GM23338 (cell line): ENCODE measurements around the gene VSTM2B. TPM values are rescaled to one million over a fixed set of nuclear protein-coding genes. Genes with fewer than 3 reads are reported as not detected.

Source experiments
- ATAC-seq: fragments of 200-7000 bp; cut with Tn5 transposase; 3 replicates; pipeline ENCODE4 v1.9.1; 2020
- DNase-seq: peaks from one replicate; pipeline ENCODE4 v3.0.0-alpha.2; 2015; ENCODE audit warnings: low spot score
- H2AFZ ChIP-seq: fragments of 200-600 bp; sonication (generic); 2 replicates; pipeline ENCODE4 v1.8.0; 2016; ENCODE audit warnings: antibody characterized with exemption, mild to moderate bottlenecking, moderate library complexity
- H3F3A ChIP-seq: fragments of 200-600 bp; sonication (generic); replicated peaks from 2 replicates; pipeline ENCODE4 v1.8.0; 2017; ENCODE audit warnings: antibody characterized with exemption, mixed run types, low read depth
- H3K27ac ChIP-seq: fragments of 200-600 bp; sonication (generic); 2 replicates; pipeline ENCODE4 v1.6.1; 2016; ENCODE audit warnings: low read depth
- H3K27me3 ChIP-seq: fragments of 200-600 bp; sonication (generic); 2 replicates; pipeline ENCODE4 v1.8.0; 2016; ENCODE audit warnings: mild to moderate bottlenecking, mixed run types, moderate library complexity; ENCODE audit not compliant: insufficient read depth
- H3K36me3 ChIP-seq: fragments of 200-600 bp; sonication (generic); 2 replicates; pipeline ENCODE4 v1.8.0; 2016; ENCODE audit warnings: mild to moderate bottlenecking; ENCODE audit not compliant: insufficient read depth
- H3K4me1 ChIP-seq: fragments of 200-600 bp; sonication (generic); 2 replicates; pipeline ENCODE4 v1.8.0; 2016; ENCODE audit warnings: mild to moderate bottlenecking, moderate library complexity; ENCODE audit not compliant: insufficient read depth
- H3K4me2 ChIP-seq: fragments of 200-600 bp; sonication (generic); 2 replicates; pipeline ENCODE4 v1.7.1; 2017; ENCODE audit warnings: mixed run types
- H3K4me3 ChIP-seq: fragments of 200-600 bp; sonication (generic); 2 replicates; pipeline ENCODE4 v1.6.1; 2016; ENCODE audit warnings: mixed run types
- H3K79me2 ChIP-seq: fragments of 200-600 bp; sonication (generic); replicated peaks from 2 replicates; pipeline ENCODE4 v1.8.0; 2017; ENCODE audit warnings: mild to moderate bottlenecking; ENCODE audit not compliant: insufficient read depth
- H3K9me2 ChIP-seq: fragments of 200-600 bp; sonication (generic); 2 replicates; pipeline ENCODE4 v1.8.0; 2017; ENCODE audit not compliant: insufficient read depth
- H4K20me1 ChIP-seq: fragments of 200-600 bp; sonication (generic); replicated peaks from 2 replicates; pipeline ENCODE4 v1.8.0; 2017; ENCODE audit warnings: mild to moderate bottlenecking; ENCODE audit not compliant: insufficient read depth
- H3K27ac Mint-ChIP-seq: 2 replicates; pipeline ENCODE4 v1.8.0; 2020; ENCODE audit warnings: inconsistent platforms, mild to moderate bottlenecking, moderate library complexity, mixed read lengths
- H3K27me3 Mint-ChIP-seq: 3 replicates; pipeline ENCODE4 v1.8.0; 2022; ENCODE audit warnings: low read depth, mild to moderate bottlenecking, moderate library complexity, mixed read lengths, inconsistent platforms; ENCODE audit not compliant: insufficient read depth, poor library complexity
- H3K36me3 Mint-ChIP-seq: 3 replicates; pipeline ENCODE4 v1.8.0; 2021; ENCODE audit warnings: low read depth, mild to moderate bottlenecking, inconsistent platforms, moderate library complexity, mixed read lengths
- H3K4me1 Mint-ChIP-seq: 3 replicates; pipeline ENCODE4 v1.8.0; 2020; ENCODE audit warnings: mild to moderate bottlenecking, inconsistent platforms, mixed read lengths
- H3K4me3 Mint-ChIP-seq: 3 replicates; pipeline ENCODE4 v1.8.0; 2021; ENCODE audit warnings: moderate library complexity, mild to moderate bottlenecking, inconsistent platforms, mixed read lengths
- H3K9me3 Mint-ChIP-seq: 3 replicates; pipeline ENCODE4 v1.8.0; 2020; ENCODE audit warnings: moderate library complexity, mild to moderate bottlenecking, inconsistent platforms, mixed read lengths
- CREB1 ChIP-seq: fragments of 250-450 bp; sonication (Bioruptor Pico); IDR thresholded peaks from 2 replicates; pipeline ENCODE4 v1.5.0; 2020; ENCODE audit warnings: low read depth, mild to moderate bottlenecking, moderate library complexity
- CTCF ChIP-seq, 2 experiments: fragments of 200-600 bp in 1 of 2; sonication (generic) in 1 of 2; conservative IDR thresholded peaks; 2 replicates each; pipeline versions ENCODE4 v1.5.1 to v1.6.1; 2016 to 2017; ENCODE audit warnings: antibody characterized with exemption in 2 of 2, low read depth in 2 of 2, mild to moderate bottlenecking in 2 of 2, moderate library complexity in 1 of 2
- ETS1 ChIP-seq: IDR thresholded peaks from 2 replicates; pipeline ENCODE4 v1.6.1; 2016; ENCODE audit warnings: antibody characterized with exemption
- EZH2 ChIP-seq: fragments of 200-600 bp; sonication (generic); IDR thresholded peaks from one replicate; pipeline ENCODE4 v1.8.0; 2017; ENCODE audit warnings: antibody characterized with exemption, mild to moderate bottlenecking, low read depth; ENCODE audit not compliant: unreplicated experiment
- EZH2phosphoT487 ChIP-seq: fragments of 200-600 bp; sonication (generic); IDR thresholded peaks from one replicate; pipeline ENCODE4 v1.8.1; 2018; ENCODE audit warnings: antibody characterized with exemption; ENCODE audit not compliant: unreplicated experiment
- NANOG ChIP-seq: IDR thresholded peaks from 2 replicates; pipeline ENCODE4 v1.6.1; 2016; ENCODE audit warnings: antibody characterized with exemption, borderline replicate concordance
- POLR2AphosphoS5 ChIP-seq: IDR thresholded peaks from 2 replicates; pipeline ENCODE4 v1.6.1; 2016; ENCODE audit warnings: antibody characterized with exemption, low read depth
- STAT1 ChIP-seq: IDR thresholded peaks from one replicate; pipeline ENCODE4 v1.6.1; 2016; ENCODE audit warnings: antibody characterized with exemption; ENCODE audit not compliant: unreplicated experiment
- ZNF114 ChIP-seq: fragments of 250-450 bp; sonication (Bioruptor Pico); IDR thresholded peaks from 2 replicates; pipeline ENCODE4 v1.5.0; 2020; ENCODE audit warnings: mild to moderate bottlenecking, moderate library complexity
- polyA plus RNA-seq: library from polyadenylated mRNA; unstranded; fragments of >200 nt; fragmentation: Nextera tagmentation; extraction: Ambion mirVana; gene quantifications from 2 replicates; pipeline ENCODE4 v1.2.1, GENCODE V29; 2016
- total RNA-seq: library from RNA; depleted of rRNA; stranded (reverse); fragments of >200 nt; shearing (Covaris generic); gene quantifications from 2 replicates; pipeline ENCODE4 v1.2.3, GENCODE V29; 2014
- TF ChIP-seq, protein P1 (sequence below): fragments of 250-450 bp; sonication (Bioruptor Pico); IDR thresholded peaks from 2 replicates; pipeline ENCODE4 v1.5.0; 2020; ENCODE audit warnings: mild to moderate bottlenecking, moderate library complexity

Gene VSTM2B
- total and polyA plus RNA-seq, 2 experiments from 2014 or later: 1.2 to 1.8 TPM

- Histone ChIP-seq H3K4me3 (no peak overlapping the region), H3K4me2 (no peak overlapping the region), H3K27me3 (no peaks in the 10 kb centered on the region), H4K20me1 (no peaks in the 10 kb centered on the region), H3K9me2 (no peaks in the 10 kb centered on the region), H3K27ac (no peak overlapping the region), H3K4me1 (peaks cover 17% of the 10 kb centered on the region), H3K79me2 (no peaks in the 10 kb centered on the region), H2AFZ (no peak overlapping the region), H3F3A (no peaks in the 10 kb centered on the region), H3K36me3 (no peaks in the 10 kb centered on the region)
- no peaks in the 10 kb centered on the region for H3K36me3 Mint-ChIP-seq
- 0 out of 3 replicates have a peak, but pooled peaks cover 5% of the 10 kb centered on the region for H3K9me3 Mint-ChIP-seq
- H3K27me3 Mint-ChIP-seq: peaks cover 13% of the 10 kb centered on the region
- H3K4me1 Mint-ChIP-seq: peaks cover 18% of the 10 kb centered on the region
- no peak for TF ChIP-seq EZH2
- no peak for TF ChIP-seq CTCF (conservative IDR thresholded peaks at IDR 0.05; ENCODE audit: low read depth in 2 of 2)
- no peak for TF ChIP-seq ETS1
- no peak for TF ChIP-seq ZNF114 (CRISPR knock-in tag)
- no peak for TF ChIP-seq CREB1
- TF ChIP-seq, protein P1, sequence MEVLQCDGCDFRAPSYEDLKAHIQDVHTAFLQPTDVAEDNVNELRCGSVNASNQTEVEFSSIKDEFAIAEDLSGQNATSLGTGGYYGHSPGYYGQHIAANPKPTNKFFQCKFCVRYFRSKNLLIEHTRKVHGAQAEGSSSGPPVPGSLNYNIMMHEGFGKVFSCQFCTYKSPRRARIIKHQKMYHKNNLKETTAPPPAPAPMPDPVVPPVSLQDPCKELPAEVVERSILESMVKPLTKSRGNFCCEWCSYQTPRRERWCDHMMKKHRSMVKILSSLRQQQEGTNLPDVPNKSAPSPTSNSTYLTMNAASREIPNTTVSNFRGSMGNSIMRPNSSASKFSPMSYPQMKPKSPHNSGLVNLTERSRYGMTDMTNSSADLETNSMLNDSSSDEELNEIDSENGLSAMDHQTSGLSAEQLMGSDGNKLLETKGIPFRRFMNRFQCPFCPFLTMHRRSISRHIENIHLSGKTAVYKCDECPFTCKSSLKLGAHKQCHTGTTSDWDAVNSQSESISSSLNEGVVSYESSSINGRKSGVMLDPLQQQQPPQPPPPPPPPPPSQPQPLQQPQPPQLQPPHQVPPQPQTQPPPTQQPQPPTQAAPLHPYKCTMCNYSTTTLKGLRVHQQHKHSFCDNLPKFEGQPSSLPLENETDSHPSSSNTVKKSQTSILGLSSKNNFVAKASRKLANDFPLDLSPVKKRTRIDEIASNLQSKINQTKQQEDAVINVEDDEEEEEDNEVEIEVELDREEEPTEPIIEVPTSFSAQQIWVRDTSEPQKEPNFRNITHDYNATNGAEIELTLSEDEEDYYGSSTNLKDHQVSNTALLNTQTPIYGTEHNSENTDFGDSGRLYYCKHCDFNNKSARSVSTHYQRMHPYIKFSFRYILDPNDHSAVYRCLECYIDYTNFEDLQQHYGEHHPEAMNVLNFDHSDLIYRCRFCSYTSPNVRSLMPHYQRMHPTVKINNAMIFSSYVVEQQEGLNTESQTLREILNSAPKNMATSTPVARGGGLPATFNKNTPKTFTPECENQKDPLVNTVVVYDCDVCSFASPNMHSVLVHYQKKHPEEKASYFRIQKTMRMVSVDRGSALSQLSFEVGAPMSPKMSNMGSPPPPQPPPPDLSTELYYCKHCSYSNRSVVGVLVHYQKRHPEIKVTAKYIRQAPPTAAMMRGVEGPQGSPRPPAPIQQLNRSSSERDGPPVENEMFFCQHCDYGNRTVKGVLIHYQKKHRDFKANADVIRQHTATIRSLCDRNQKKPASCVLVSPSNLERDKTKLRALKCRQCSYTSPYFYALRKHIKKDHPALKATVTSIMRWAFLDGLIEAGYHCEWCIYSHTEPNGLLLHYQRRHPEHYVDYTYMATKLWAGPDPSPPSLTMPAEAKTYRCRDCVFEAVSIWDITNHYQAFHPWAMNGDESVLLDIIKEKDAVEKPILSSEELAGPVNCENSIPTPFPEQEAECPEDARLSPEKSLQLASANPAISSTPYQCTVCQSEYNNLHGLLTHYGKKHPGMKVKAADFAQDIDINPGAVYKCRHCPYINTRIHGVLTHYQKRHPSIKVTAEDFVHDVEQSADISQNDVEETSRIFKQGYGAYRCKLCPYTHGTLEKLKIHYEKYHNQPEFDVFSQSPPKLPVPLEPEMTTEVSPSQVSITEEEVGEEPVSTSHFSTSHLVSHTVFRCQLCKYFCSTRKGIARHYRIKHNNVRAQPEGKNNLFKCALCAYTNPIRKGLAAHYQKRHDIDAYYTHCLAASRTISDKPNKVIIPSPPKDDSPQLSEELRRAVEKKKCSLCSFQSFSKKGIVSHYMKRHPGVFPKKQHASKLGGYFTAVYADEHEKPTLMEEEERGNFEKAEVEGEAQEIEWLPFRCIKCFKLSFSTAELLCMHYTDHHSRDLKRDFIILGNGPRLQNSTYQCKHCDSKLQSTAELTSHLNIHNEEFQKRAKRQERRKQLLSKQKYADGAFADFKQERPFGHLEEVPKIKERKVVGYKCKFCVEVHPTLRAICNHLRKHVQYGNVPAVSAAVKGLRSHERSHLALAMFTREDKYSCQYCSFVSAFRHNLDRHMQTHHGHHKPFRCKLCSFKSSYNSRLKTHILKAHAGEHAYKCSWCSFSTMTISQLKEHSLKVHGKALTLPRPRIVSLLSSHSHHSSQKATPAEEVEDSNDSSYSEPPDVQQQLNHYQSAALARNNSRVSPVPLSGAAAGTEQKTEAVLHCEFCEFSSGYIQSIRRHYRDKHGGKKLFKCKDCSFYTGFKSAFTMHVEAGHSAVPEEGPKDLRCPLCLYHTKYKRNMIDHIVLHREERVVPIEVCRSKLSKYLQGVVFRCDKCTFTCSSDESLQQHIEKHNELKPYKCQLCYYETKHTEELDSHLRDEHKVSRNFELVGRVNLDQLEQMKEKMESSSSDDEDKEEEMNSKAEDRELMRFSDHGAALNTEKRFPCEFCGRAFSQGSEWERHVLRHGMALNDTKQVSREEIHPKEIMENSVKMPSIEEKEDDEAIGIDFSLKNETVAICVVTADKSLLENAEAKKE (CRISPR knock-in tag): no peak
- TF ChIP-seq EZH2phosphoT487: no peak
- no peak for TF ChIP-seq POLR2AphosphoS5
- TF ChIP-seq STAT1: no peak
- no peak for TF ChIP-seq NANOG
- DNase-seq (no peak), ATAC-seq (no peak)
- H3K4me3 Mint-ChIP-seq: no peak overlapping the region
- H3K27ac Mint-ChIP-seq: no peak overlapping the region
These were observed 65.9 kb downstream of the VSTM2B start for GRCh38 chr19:29591670-29592069.
